Ishikawa (cell line): ENCODE results near the gene ARHGAP12.

Source experiments
- CEBPB ChIP-seq: IDR thresholded peaks from 2 replicates; pipeline ENCODE4 v1.6.1; 2012
- CREB1 ChIP-seq: IDR thresholded peaks from 2 replicates; pipeline ENCODE4 v1.6.1; 2012; ENCODE audit warnings: low read depth
- EP300 ChIP-seq: IDR thresholded peaks from 2 replicates; pipeline ENCODE4 v1.6.1; 2012; ENCODE audit warnings: borderline replicate concordance
- FOXM1 ChIP-seq: IDR thresholded peaks from 2 replicates; pipeline ENCODE4 v1.6.1; 2012; ENCODE audit warnings: low read depth, borderline replicate concordance
- MAX ChIP-seq: IDR thresholded peaks from 2 replicates; pipeline ENCODE4 v1.6.1; 2012
- NFIC ChIP-seq: IDR thresholded peaks from 2 replicates; pipeline ENCODE4 v1.6.1; 2012
- RAD21 ChIP-seq: IDR thresholded peaks from 2 replicates; pipeline ENCODE4 v1.6.1; 2012; ENCODE audit warnings: low read depth
- REST ChIP-seq: IDR thresholded peaks from 2 replicates; pipeline ENCODE4 v1.6.1; 2012; ENCODE audit warnings: low read depth, mild to moderate bottlenecking
- TAF1 ChIP-seq: IDR thresholded peaks from 2 replicates; pipeline ENCODE4 v1.6.1; 2012; ENCODE audit warnings: low read depth, mild to moderate bottlenecking
- TCF12 ChIP-seq: IDR thresholded peaks from 2 replicates; pipeline ENCODE4 v1.6.1; 2012; ENCODE audit warnings: low read depth
- TEAD4 ChIP-seq: IDR thresholded peaks from 2 replicates; pipeline ENCODE4 v1.6.1; 2012
- USF1 ChIP-seq: IDR thresholded peaks from 2 replicates; pipeline ENCODE4 v1.6.1; 2012
- YY1 ChIP-seq: IDR thresholded peaks from 2 replicates; pipeline ENCODE4 v1.6.1; 2012; ENCODE audit warnings: low read depth

GRCh38 chr10:31978156-31978483, 49.5 kb upstream of the ARHGAP12 start:
- no peak for TF ChIP-seq FOXM1
- no peak for TF ChIP-seq REST
- no peak for TF ChIP-seq TEAD4
- no peak for TF ChIP-seq NFIC
- TF ChIP-seq EP300, result no peak
- TF ChIP-seq RAD21, result no peak
- no peak for TF ChIP-seq CEBPB
- no peak for TF ChIP-seq CREB1
- no peak for TF ChIP-seq TAF1
- no peak for TF ChIP-seq USF1
- no peak for TF ChIP-seq MAX
- no peak for TF ChIP-seq YY1
- TF ChIP-seq TCF12, result no peak
